Karpas-422 (cell line): ENCODE results near the gene INAFM1. TPM values are rescaled to one million over a fixed set of nuclear protein-coding genes. Genes with fewer than 3 reads are reported as not detected.
"Not testable (repeated sequence)": the region's sequence is repeated elsewhere in the genome, so short reads cannot be mapped to it uniquely, and the experiment has no call there.

Experiments used
- DNase-seq: peaks from one replicate; pipeline ENCODE4 v3.0.0-alpha.2; 2015
- H2AFZ ChIP-seq: fragments of 200-600 bp; sonication (generic); 2 replicates; pipeline ENCODE4 v1.6.1; 2014; ENCODE audit warnings: antibody characterized with exemption, low read length, mixed read lengths
- H3K27ac ChIP-seq: fragments of 200-600 bp; sonication (generic); 2 replicates; pipeline ENCODE4 v1.5.1; 2014; ENCODE audit warnings: mild to moderate bottlenecking, low read length, moderate library complexity
- H3K27me3 ChIP-seq: fragments of 200-600 bp; sonication (generic); 2 replicates; pipeline ENCODE4 v1.6.1; 2014; ENCODE audit warnings: low read length, mixed read lengths
- H3K36me3 ChIP-seq: fragments of 200-600 bp; sonication (generic); 2 replicates; pipeline ENCODE4 v1.6.1; 2014; ENCODE audit warnings: low read length, mixed read lengths; ENCODE audit not compliant: insufficient read depth
- H3K4me1 ChIP-seq: fragments of 200-600 bp; sonication (generic); 2 replicates; pipeline ENCODE4 v1.6.1; 2014; ENCODE audit warnings: mild to moderate bottlenecking, low read length, mixed read lengths
- H3K4me2 ChIP-seq: fragments of 200-600 bp; sonication (generic); 2 replicates; pipeline ENCODE4 v1.6.1; 2014; ENCODE audit warnings: low read length, low read depth, mild to moderate bottlenecking; ENCODE audit not compliant: poor library complexity, severe bottlenecking
- H3K4me3 ChIP-seq: fragments of 200-600 bp; sonication (generic); 2 replicates; pipeline ENCODE4 v1.5.1; 2014; ENCODE audit warnings: mild to moderate bottlenecking, antibody characterized with exemption, low read length, mixed read lengths
- H3K79me2 ChIP-seq: fragments of 200-600 bp; sonication (generic); 2 replicates; pipeline ENCODE4 v1.6.1; 2014; ENCODE audit warnings: mild to moderate bottlenecking, low read length, mixed read lengths
- H3K9ac ChIP-seq: fragments of 200-600 bp; sonication (generic); 2 replicates; pipeline ENCODE4 v1.6.0; 2014; ENCODE audit warnings: low read length
- H3K9me2 ChIP-seq: fragments of 200-600 bp; sonication (generic), shearing (Covaris generic); replicated peaks from 2 replicates; pipeline ENCODE4 v1.6.0; 2014; ENCODE audit warnings: mild to moderate bottlenecking, low read length, moderate library complexity; ENCODE audit not compliant: insufficient read depth
- H3K9me3 ChIP-seq: fragments of 300-700, 200-600 bp; sonication (generic); 2 replicates; pipeline ENCODE4 v1.6.1; 2014; ENCODE audit warnings: low read length, mixed read lengths
- H4K20me1 ChIP-seq: fragments of 200-600 bp; sonication (generic); 2 replicates; pipeline ENCODE4 v1.6.1; 2014; ENCODE audit warnings: mild to moderate bottlenecking, antibody characterized with exemption, low read length, low read depth; ENCODE audit not compliant: insufficient read depth
- total RNA-seq: library from RNA; depleted of rRNA; stranded (reverse); fragments of >200 nt; shearing (Covaris generic); gene quantifications from 2 replicates; pipeline ENCODE4 v1.2.3, GENCODE V29; 2014; ENCODE audit warnings: low replicate concordance

INAFM1 gene
- total RNA-seq, 1 experiment from 2014 or later = 4.6 TPM

GRCh38 chr19:47253016-47253415 lies 21.7 kb upstream of the INAFM1 start:
- H4K20me1 ChIP-seq, H3K79me2 ChIP-seq, H3K36me3 ChIP-seq, H3K27ac ChIP-seq, H3K4me2 ChIP-seq, H3K9me3 ChIP-seq, H3K27me3 ChIP-seq, DNase-seq, H3K9me2 ChIP-seq, H3K4me3 ChIP-seq, H3K9ac ChIP-seq, H2AFZ ChIP-seq: not testable (repeated sequence)
- H3K4me1 ChIP-seq = peaks cover 14% of the 10 kb centered on the region

GRCh38 chr19:47253467-47253881 lies 21.2 kb upstream of the INAFM1 start:
- no peaks in the 10 kb centered on the region for H3K27me3 ChIP-seq
- H2AFZ ChIP-seq = no peak overlapping the region
- peaks cover 11% of the 10 kb centered on the region for H3K79me2 ChIP-seq
- H3K27ac ChIP-seq = no peak overlapping the region
- no peaks in the 10 kb centered on the region for H3K36me3 ChIP-seq
- no peak for DNase-seq
- no peaks in the 10 kb centered on the region for H3K9me3 ChIP-seq
- peaks cover 16% of the 10 kb centered on the region for H3K4me1 ChIP-seq
- H4K20me1 ChIP-seq = 0 out of 2 replicates have a peak, but pooled peaks cover 4% of the 10 kb centered on the region
- no peak overlapping the region for H3K4me3 ChIP-seq
- no peaks in the 10 kb centered on the region for H3K9me2 ChIP-seq
- H3K9ac ChIP-seq = no peak overlapping the region
- H3K4me2 ChIP-seq = no peak overlapping the region

- Histone ChIP-seq H3K4me2 (no peak overlapping the region), H3K9ac (no peak overlapping the region), H3K27ac (no peak overlapping the region), H2AFZ (no peak overlapping the region), H3K9me3 (no peaks in the 10 kb centered on the region), H4K20me1 (0 out of 2 replicates have a peak, but pooled peaks cover 4% of the 10 kb centered on the region), H3K79me2 (peaks cover 14% of the 10 kb centered on the region), H3K9me2 (no peaks in the 10 kb centered on the region), H3K4me3 (no peak overlapping the region), H3K36me3 (no peaks in the 10 kb centered on the region), H3K27me3 (no peaks in the 10 kb centered on the region), H3K4me1 (peaks cover 16% of the 10 kb centered on the region)
- DNase-seq = no peak
These were observed 20.7 kb upstream of the INAFM1 start for GRCh38 chr19:47253970-47254369.

- Histone ChIP-seq H3K4me2 (peak within 1 kb of the TSS; percentile 83), H4K20me1 (0 out of 2 replicates have a peak, but pooled peaks cover 4% of the 10 kb centered on the region), H3K27ac (peak within 1 kb of the TSS; percentile 13; the same call in 1 of the 2 replicates), H3K79me2 (peaks cover 14% of the 10 kb centered on the region), H3K4me3 (peak within 1 kb of the TSS; percentile 74), H3K36me3 (no peaks in the 10 kb centered on the region), H3K4me1 (peaks cover 16% of the 10 kb centered on the region), H3K9me2 (no peaks in the 10 kb centered on the region), H3K9ac (peak within 1 kb of the TSS; percentile 77), H3K9me3 (no peaks in the 10 kb centered on the region), H3K27me3 (no peaks in the 10 kb centered on the region), H2AFZ (peak within 1 kb of the TSS; percentile 57)
- peak; percentile 99 for DNase-seq
These were observed 18.6 kb upstream of the INAFM1 start, which contains the start of gene CCDC9 for GRCh38 chr19:47255879-47256692. Gene CCDC9 (plus strand): TSS chr19:47256525. CDS start chr19:47258401, 1,876 bp downstream.

GRCh38 chr19:47256693-47257410 lies 17.8 kb upstream of the INAFM1 start:
- H3K27ac ChIP-seq = no peak overlapping the region
- peak; percentile 100 for DNase-seq
- H3K4me3 ChIP-seq = peak overlapping the region; percentile 74
- H3K9me2 ChIP-seq = no peaks in the 10 kb centered on the region
- no peak overlapping the region for H2AFZ ChIP-seq
- H3K4me2 ChIP-seq = peak overlapping the region; percentile 83
- peak overlapping the region; percentile 77 for H3K9ac ChIP-seq
- H3K4me1 ChIP-seq = peaks cover 16% of the 10 kb centered on the region
- 0 out of 2 replicates have a peak, but pooled peaks cover 4% of the 10 kb centered on the region for H4K20me1 ChIP-seq
- H3K27me3 ChIP-seq = no peaks in the 10 kb centered on the region
- peaks cover 14% of the 10 kb centered on the region for H3K79me2 ChIP-seq
- no peaks in the 10 kb centered on the region for H3K36me3 ChIP-seq
- H3K9me3 ChIP-seq = no peaks in the 10 kb centered on the region

GRCh38 chr19:47257411-47258169 lies 17.1 kb upstream of the INAFM1 start:
- H2AFZ ChIP-seq = 0 out of 2 replicates have a peak overlapping the region, but pooled peaks have one; percentile 10
- H3K79me2 ChIP-seq = peaks cover 14% of the 10 kb centered on the region
- H3K36me3 ChIP-seq = no peaks in the 10 kb centered on the region
- peaks cover 16% of the 10 kb centered on the region for H3K4me1 ChIP-seq
- no peaks in the 10 kb centered on the region for H3K27me3 ChIP-seq
- H3K9ac ChIP-seq = peak overlapping the region; percentile 70
- peak overlapping the region; percentile 83 for H3K4me2 ChIP-seq
- DNase-seq = no peak
- no peaks in the 10 kb centered on the region for H3K9me2 ChIP-seq
- peak overlapping the region; percentile 74 for H3K4me3 ChIP-seq
- H3K9me3 ChIP-seq = no peaks in the 10 kb centered on the region
- no peak overlapping the region; the same call in 1 of the 2 replicates for H3K27ac ChIP-seq
- 0 out of 2 replicates have a peak, but pooled peaks cover 4% of the 10 kb centered on the region for H4K20me1 ChIP-seq

- 0 out of 2 replicates have a peak overlapping the region, but pooled peaks have one; percentile 74 for H3K4me3 ChIP-seq
- peaks cover 16% of the 10 kb centered on the region for H3K4me1 ChIP-seq
- 0 out of 2 replicates have a peak, but pooled peaks cover 4% of the 10 kb centered on the region for H4K20me1 ChIP-seq
- no peak overlapping the region for H3K27ac ChIP-seq
- no peaks in the 10 kb centered on the region for H3K9me2 ChIP-seq
- peak overlapping the region; percentile 70; the same call in 1 of the 2 replicates for H3K9ac ChIP-seq
- peaks cover 14% of the 10 kb centered on the region for H3K79me2 ChIP-seq
- no peaks in the 10 kb centered on the region for H3K9me3 ChIP-seq
- H3K27me3 ChIP-seq = no peaks in the 10 kb centered on the region
- no peaks in the 10 kb centered on the region for H3K36me3 ChIP-seq
- peak overlapping the region; percentile 83 for H3K4me2 ChIP-seq
- no peak for DNase-seq
- no peak overlapping the region for H2AFZ ChIP-seq
These were observed 16.3 kb upstream of the INAFM1 start for GRCh38 chr19:47258434-47258833.
